HG03521 (cell line): ENCODE data around the gene NOSIP.

Experiments used
- ATAC-seq: cut with Tn5 transposase; IDR thresholded peaks from one replicate; pipeline ENCODE4 v1.9.1; 2021; ENCODE audit warnings: mild to moderate bottlenecking, moderate library complexity; ENCODE audit not compliant: unreplicated experiment

Gene NOSIP

GRCh38 chr19:49507803-49508494, 72.4 kb downstream of the NOSIP start:
- ATAC-seq = no peak

GRCh38 chr19:49506575-49507105, 73.7 kb downstream of the NOSIP start:
- no peak for ATAC-seq
